Measurements from ENCODE around the gene MAGEB1.

MAGEB1 gene

GRCh38 chrX:30253257-30253656 is 6.3 kb downstream of the MAGEB1 start:
- H3K27ac ChIP-seq (ENCODE audit: low read length), result no peak overlapping the region
- no peak overlapping the region for H3K4me3 ChIP-seq (ENCODE audit: low read depth in 1 of 2, low read length in 2 of 2)
- H3K4me1 ChIP-seq (ENCODE audit: control insufficient read depth in 1 of 2, insufficient read depth in 2 of 2, low read length in 2 of 2), result no peaks in the 10 kb centered on the region
- H3K9me3 ChIP-seq (ENCODE audit: control insufficient read depth in 1 of 2, low read length in 2 of 2), result no peaks in the 10 kb centered on the region
- no peaks in the 10 kb centered on the region for H3K36me3 ChIP-seq (ENCODE audit: control insufficient read depth in 1 of 2, insufficient read depth in 2 of 2, low read length in 2 of 2)
- no peaks in the 10 kb centered on the region for H3K27me3 ChIP-seq (ENCODE audit: low read depth, low read length)

DNA sequence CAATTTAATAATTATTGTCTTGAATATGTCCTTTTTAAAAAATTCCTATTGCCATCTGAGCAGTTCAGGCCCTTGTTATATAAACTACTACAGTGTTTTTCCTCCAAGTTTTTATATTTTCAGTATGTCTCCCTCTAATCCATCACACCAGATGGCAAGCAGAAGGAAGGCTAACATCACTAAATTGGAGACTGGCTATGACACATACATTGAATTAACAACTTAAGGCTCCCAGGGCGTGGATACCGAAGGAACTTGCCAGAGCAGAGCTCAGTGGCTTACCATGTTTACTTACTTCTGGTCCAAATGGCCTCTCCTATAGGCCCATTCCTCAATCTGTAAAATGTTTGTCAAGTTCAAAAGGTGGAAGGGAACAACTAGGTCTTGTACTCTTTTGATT is 13.0 kb downstream of the MAGEB1 start:
- no peaks in the 10 kb centered on the region for H3K27me3 ChIP-seq (ENCODE audit: low read depth, low read length)
- H3K4me1 ChIP-seq (ENCODE audit: control insufficient read depth in 1 of 2, insufficient read depth in 2 of 2, low read length in 2 of 2), result no peaks in the 10 kb centered on the region
- H3K36me3 ChIP-seq (ENCODE audit: control insufficient read depth in 1 of 2, insufficient read depth in 2 of 2, low read length in 2 of 2), result no peaks in the 10 kb centered on the region
- no peaks in the 10 kb centered on the region for H3K9me3 ChIP-seq (ENCODE audit: control insufficient read depth in 1 of 2, low read length in 2 of 2)
- H3K27ac ChIP-seq (ENCODE audit: low read length), result no peak overlapping the region
- H3K4me3 ChIP-seq (ENCODE audit: low read depth in 1 of 2, low read length in 2 of 2), result no peak overlapping the region

DNA sequence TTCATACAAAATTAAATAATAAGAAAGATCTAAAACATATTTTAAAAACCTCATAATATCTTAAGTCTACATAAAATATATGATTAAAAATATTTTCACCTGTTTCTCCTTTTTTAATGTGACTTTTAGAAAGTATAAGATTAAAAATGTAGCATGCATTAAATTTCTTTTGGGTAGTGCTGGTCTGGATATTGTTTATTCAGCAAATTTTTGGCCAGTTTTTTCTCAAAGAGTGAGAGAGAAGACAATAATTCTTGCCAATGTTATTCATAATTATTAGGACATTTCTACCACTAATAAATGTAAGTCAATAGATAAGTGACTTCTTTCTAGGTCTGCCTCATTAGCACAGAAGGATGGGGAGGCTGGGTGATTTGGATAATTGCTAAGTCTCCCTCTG is 14.1 kb downstream of the MAGEB1 start:
- no peaks in the 10 kb centered on the region for H3K27me3 ChIP-seq (ENCODE audit: low read depth, low read length)

GRCh38 chrX:30262763-30263162 is 15.8 kb downstream of the MAGEB1 start:
- no peak overlapping the region for H3K27ac ChIP-seq (ENCODE audit: low read length)
- no peaks in the 10 kb centered on the region for H3K9me3 ChIP-seq (ENCODE audit: control insufficient read depth in 1 of 2, low read length in 2 of 2)
- no peaks in the 10 kb centered on the region for H3K27me3 ChIP-seq (ENCODE audit: low read depth, low read length)
- no peaks in the 10 kb centered on the region for H3K4me1 ChIP-seq (ENCODE audit: control insufficient read depth in 1 of 2, insufficient read depth in 2 of 2, low read length in 2 of 2)
- H3K4me3 ChIP-seq (ENCODE audit: low read depth in 1 of 2, low read length in 2 of 2), result no peak overlapping the region
- H3K36me3 ChIP-seq (ENCODE audit: control insufficient read depth in 1 of 2, insufficient read depth in 2 of 2, low read length in 2 of 2), result no peaks in the 10 kb centered on the region

More for the DNA sequence above, 14.1 kb downstream of the MAGEB1 start:
- Histone ChIP-seq H3K4me3 (ENCODE audit: low read depth in 1 of 2, low read length in 2 of 2) (no peak overlapping the region), H3K4me1 (ENCODE audit: control insufficient read depth in 1 of 2, insufficient read depth in 2 of 2, low read length in 2 of 2) (no peaks in the 10 kb centered on the region), H3K27ac (ENCODE audit: low read length) (no peak overlapping the region), H3K36me3 (ENCODE audit: control insufficient read depth in 1 of 2, insufficient read depth in 2 of 2, low read length in 2 of 2) (no peaks in the 10 kb centered on the region), H3K9me3 (ENCODE audit: control insufficient read depth in 1 of 2, low read length in 2 of 2) (no peaks in the 10 kb centered on the region)

DNA sequence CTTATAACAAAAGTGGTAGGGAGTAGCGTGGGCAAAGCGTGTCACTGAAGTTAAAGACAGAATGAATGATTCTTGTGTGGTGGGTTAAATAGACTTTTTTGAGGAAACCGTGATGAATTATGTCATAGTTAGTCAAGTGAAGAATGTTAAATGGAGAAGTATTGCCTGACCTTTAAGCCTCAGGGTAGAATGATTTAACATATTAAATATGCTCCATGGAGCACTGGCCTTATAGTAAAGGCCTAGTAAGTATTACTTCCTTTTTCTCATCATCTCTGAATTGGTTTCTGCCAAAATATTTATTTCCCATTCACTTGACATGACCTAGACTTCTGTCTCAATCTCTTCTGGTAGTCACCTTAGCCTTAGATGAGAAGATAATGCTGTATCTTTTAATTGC is 23.7 kb downstream of the MAGEB1 start:
- H3K27ac ChIP-seq (ENCODE audit: low read length), result no peak overlapping the region
- H3K9me3 ChIP-seq (ENCODE audit: control insufficient read depth in 1 of 2, low read length in 2 of 2), result no peaks in the 10 kb centered on the region
- H3K4me1 ChIP-seq (ENCODE audit: control insufficient read depth in 1 of 2, insufficient read depth in 2 of 2, low read length in 2 of 2), result no peaks in the 10 kb centered on the region
- H3K4me3 ChIP-seq (ENCODE audit: low read depth in 1 of 2, low read length in 2 of 2), result no peak overlapping the region
- H3K36me3 ChIP-seq (ENCODE audit: control insufficient read depth in 1 of 2, insufficient read depth in 2 of 2, low read length in 2 of 2), result no peaks in the 10 kb centered on the region
- H3K27me3 ChIP-seq (ENCODE audit: low read depth, low read length), result no peaks in the 10 kb centered on the region

GRCh38 chrX:30275498-30275897 is 28.6 kb downstream of the MAGEB1 start:
- no peaks in the 10 kb centered on the region for H3K27me3 ChIP-seq (ENCODE audit: low read depth, low read length)
- H3K4me1 ChIP-seq (ENCODE audit: control insufficient read depth in 1 of 2, insufficient read depth in 2 of 2, low read length in 2 of 2), result no peaks in the 10 kb centered on the region
- H3K4me3 ChIP-seq (ENCODE audit: low read depth in 1 of 2, low read length in 2 of 2), result no peak overlapping the region
- H3K9me3 ChIP-seq (ENCODE audit: control insufficient read depth in 1 of 2, low read length in 2 of 2), result no peaks in the 10 kb centered on the region
- no peaks in the 10 kb centered on the region for H3K36me3 ChIP-seq (ENCODE audit: control insufficient read depth in 1 of 2, insufficient read depth in 2 of 2, low read length in 2 of 2)
- no peak overlapping the region for H3K27ac ChIP-seq (ENCODE audit: low read length)

DNA sequence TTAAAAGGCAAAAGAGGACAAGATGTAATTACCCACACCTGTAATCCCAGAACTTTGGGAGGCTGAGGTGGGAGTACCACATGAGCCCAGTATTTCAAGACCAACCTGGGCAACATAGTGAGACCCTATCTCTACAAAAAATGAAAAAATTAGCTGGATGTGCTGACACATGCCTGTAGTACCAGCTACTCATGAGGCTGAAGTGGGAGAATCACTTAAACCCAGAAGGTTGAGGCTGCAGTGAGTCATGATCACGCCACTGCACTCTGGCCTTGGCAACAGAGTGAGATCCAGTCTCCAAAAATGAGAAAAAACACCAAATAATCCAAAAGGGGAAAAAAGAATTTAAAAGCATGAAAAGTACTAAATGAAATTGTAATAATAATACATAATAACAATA is 31.4 kb downstream of the MAGEB1 start:
- H3K4me3 ChIP-seq (ENCODE audit: low read depth in 1 of 2, low read length in 2 of 2), result no peak overlapping the region
- no peaks in the 10 kb centered on the region for H3K9me3 ChIP-seq (ENCODE audit: control insufficient read depth in 1 of 2, low read length in 2 of 2)
- H3K36me3 ChIP-seq (ENCODE audit: control insufficient read depth in 1 of 2, insufficient read depth in 2 of 2, low read length in 2 of 2), result no peaks in the 10 kb centered on the region
- no peak overlapping the region for H3K27ac ChIP-seq (ENCODE audit: low read length)
- H3K4me1 ChIP-seq (ENCODE audit: control insufficient read depth in 1 of 2, insufficient read depth in 2 of 2, low read length in 2 of 2), result no peaks in the 10 kb centered on the region
- no peaks in the 10 kb centered on the region for H3K27me3 ChIP-seq (ENCODE audit: low read depth, low read length)

- Histone ChIP-seq H3K27ac (ENCODE audit: low read length) (no peak overlapping the region), H3K4me1 (ENCODE audit: control insufficient read depth in 1 of 2, insufficient read depth in 2 of 2, low read length in 2 of 2) (no peaks in the 10 kb centered on the region), H3K27me3 (ENCODE audit: low read depth, low read length) (no peaks in the 10 kb centered on the region), H3K36me3 (ENCODE audit: control insufficient read depth in 1 of 2, insufficient read depth in 2 of 2, low read length in 2 of 2) (no peaks in the 10 kb centered on the region), H3K9me3 (ENCODE audit: control insufficient read depth in 1 of 2, low read length in 2 of 2) (no peaks in the 10 kb centered on the region), H3K4me3 (ENCODE audit: low read depth in 1 of 2, low read length in 2 of 2) (no peak overlapping the region)
Observed at GRCh38 chrX:30280428-30280827, 33.5 kb downstream of the MAGEB1 start.

DNA sequence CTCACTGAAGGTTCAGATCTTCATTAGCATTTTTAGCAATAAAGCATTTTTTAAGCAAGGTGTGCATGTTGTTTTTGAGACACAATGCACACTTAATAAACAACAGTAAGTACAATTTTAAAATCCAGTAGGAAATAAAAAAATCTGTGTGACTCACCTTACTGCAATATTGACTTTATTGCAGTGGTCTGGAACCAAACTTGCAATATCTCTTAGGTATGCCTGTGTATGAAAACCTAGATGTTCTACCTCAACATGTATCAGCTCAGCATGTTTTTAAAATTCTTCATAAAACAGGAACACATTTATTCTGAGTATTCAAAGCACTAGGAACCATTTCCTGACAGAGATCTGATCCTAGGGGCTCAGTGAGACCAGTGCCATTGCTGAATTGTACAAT is 35.6 kb downstream of the MAGEB1 start:
- H3K4me1 ChIP-seq (ENCODE audit: control insufficient read depth in 1 of 2, insufficient read depth in 2 of 2, low read length in 2 of 2), result no peaks in the 10 kb centered on the region

DNA sequence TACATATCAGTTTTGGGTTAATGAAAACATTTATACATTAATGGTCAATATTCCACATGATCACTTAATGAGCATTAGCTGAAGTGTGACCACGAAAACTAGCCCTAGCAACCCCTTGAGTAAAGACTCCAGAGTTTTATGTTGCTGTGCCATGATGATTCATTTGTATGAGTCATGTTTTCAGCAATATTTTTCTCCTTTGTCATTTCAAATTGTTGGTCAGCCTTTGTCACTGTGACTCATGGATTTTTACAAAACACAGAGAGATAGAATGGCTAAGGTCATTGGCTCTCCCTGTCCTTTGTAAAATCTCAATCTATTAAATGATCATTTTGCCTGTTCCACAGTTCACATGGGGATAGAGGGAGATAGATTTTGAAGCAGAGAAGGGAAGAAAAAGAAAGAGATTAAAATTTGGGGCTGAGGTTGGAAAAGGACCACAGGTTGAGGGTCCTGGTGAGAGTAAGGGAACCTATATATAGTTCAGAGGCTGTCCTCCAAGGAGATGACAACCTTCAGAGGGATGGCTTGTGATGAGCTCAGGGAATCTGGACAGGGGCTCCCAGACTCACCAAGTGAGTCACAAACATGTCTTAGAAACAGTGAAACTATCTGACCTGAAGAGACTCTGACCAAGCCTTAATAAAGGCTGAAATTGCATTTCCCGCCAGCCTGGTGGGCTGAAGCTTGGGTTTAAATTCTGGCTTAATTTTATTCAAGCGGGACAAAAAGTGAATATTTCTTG is 36.7 kb downstream of the MAGEB1 start:
- Histone ChIP-seq H3K36me3 (ENCODE audit: control insufficient read depth in 1 of 2, insufficient read depth in 2 of 2, low read length in 2 of 2) (no peaks in the 10 kb centered on the region), H3K27ac (ENCODE audit: low read length) (no peak overlapping the region), H3K4me3 (ENCODE audit: low read depth in 1 of 2, low read length in 2 of 2) (no peak overlapping the region), H3K4me1 (ENCODE audit: control insufficient read depth in 1 of 2, insufficient read depth in 2 of 2, low read length in 2 of 2) (no peaks in the 10 kb centered on the region), H3K9me3 (ENCODE audit: control insufficient read depth in 1 of 2, low read length in 2 of 2) (no peaks in the 10 kb centered on the region), H3K27me3 (ENCODE audit: low read depth, low read length) (no peaks in the 10 kb centered on the region)

More for the DNA sequence above, 35.6 kb downstream of the MAGEB1 start:
- Histone ChIP-seq H3K27ac (ENCODE audit: low read length) (no peak overlapping the region), H3K27me3 (ENCODE audit: low read depth, low read length) (no peaks in the 10 kb centered on the region), H3K36me3 (ENCODE audit: control insufficient read depth in 1 of 2, insufficient read depth in 2 of 2, low read length in 2 of 2) (no peaks in the 10 kb centered on the region), H3K4me3 (ENCODE audit: low read depth in 1 of 2, low read length in 2 of 2) (no peak overlapping the region), H3K9me3 (ENCODE audit: control insufficient read depth in 1 of 2, low read length in 2 of 2) (no peaks in the 10 kb centered on the region)

- Histone ChIP-seq H3K4me3 (ENCODE audit: low read depth in 1 of 2, low read length in 2 of 2) (no peak overlapping the region), H3K27me3 (ENCODE audit: low read depth, low read length) (no peaks in the 10 kb centered on the region), H3K36me3 (ENCODE audit: control insufficient read depth in 1 of 2, insufficient read depth in 2 of 2, low read length in 2 of 2) (no peaks in the 10 kb centered on the region), H3K9me3 (ENCODE audit: control insufficient read depth in 1 of 2, low read length in 2 of 2) (no peaks in the 10 kb centered on the region), H3K4me1 (ENCODE audit: control insufficient read depth in 1 of 2, insufficient read depth in 2 of 2, low read length in 2 of 2) (no peaks in the 10 kb centered on the region), H3K27ac (ENCODE audit: low read length) (no peak overlapping the region)
Observed at GRCh38 chrX:30296408-30297254, 49.7 kb downstream of the MAGEB1 start.
